PC-9 (cell line): ENCODE measurements around the gene ADIPOR2. TPM values are rescaled to one million over a fixed set of nuclear protein-coding genes. Genes with fewer than 3 reads are reported as not detected.

Experiments
- BruUV-seq: library from RNA; stranded (reverse); fragments of 400-500 nt; replicated peaks from 2 replicates; lab custom pipeline; 2021; lab: Mats Ljungman, UMichigan
- CTCF ChIA-PET: fragments of 300-600 bp; sonication (Branson Sonifier 250); formaldehyde crosslinking; loops from one replicate; lab custom pipeline; 2022; ENCODE audit warnings: antibody characterized with exemption; lab: Charles Lee
- POLR2A ChIA-PET: fragments of 300-600 bp; sonication (Branson Sonifier 250); formaldehyde crosslinking; loops from one replicate; lab custom pipeline; 2022; ENCODE audit warnings: antibody characterized with exemption; ENCODE audit not compliant: unreplicated experiment; lab: Charles Lee
- DNase-seq, 2 experiments: peaks; one replicate each; pipeline versions ENCODE4 v3.0.0 to v3.0.0-alpha.2; 2015 to 2022; ENCODE audit warnings: mixed read lengths in 1 of 2
- H2AFZ ChIP-seq: fragments of 200-600 bp; sonication (generic); 2 replicates; pipeline ENCODE4 v1.8.1; 2017; ENCODE audit warnings: antibody characterized with exemption
- H3F3A ChIP-seq: fragments of 200-600 bp; sonication (generic); 2 replicates; pipeline ENCODE4 v1.8.1; 2017; ENCODE audit warnings: antibody characterized with exemption, mild to moderate bottlenecking, low read depth; ENCODE audit not compliant: insufficient read depth
- H3K27ac ChIP-seq: fragments of 200-600 bp; sonication (generic); 2 replicates; pipeline ENCODE4 v1.6.1; 2016; ENCODE audit warnings: mixed run types
- H3K27me3 ChIP-seq: fragments of 200-600 bp; sonication (generic); 2 replicates; pipeline ENCODE4 v1.6.1; 2016; ENCODE audit warnings: low read depth, mixed run types; ENCODE audit not compliant: insufficient read depth
- H3K36me3 ChIP-seq: fragments of 200-600 bp; sonication (generic); 2 replicates; pipeline ENCODE4 v1.6.1; 2016; ENCODE audit warnings: low read depth, mixed run types
- H3K4me1 ChIP-seq: fragments of 200-600 bp; sonication (generic); replicated peaks from 2 replicates; pipeline ENCODE4 v1.6.1; 2016; ENCODE audit warnings: mixed run types; ENCODE audit not compliant: insufficient read depth
- H3K4me2 ChIP-seq: fragments of 200-600 bp; sonication (generic); 2 replicates; pipeline ENCODE4 v1.6.1; 2017; ENCODE audit warnings: mixed run types
- H3K4me3 ChIP-seq: fragments of 200-600 bp; sonication (generic); 2 replicates; pipeline ENCODE4 v1.6.1; 2016; ENCODE audit warnings: mixed run types
- H3K79me2 ChIP-seq: fragments of 200-600 bp; sonication (generic); 2 replicates; pipeline ENCODE4 v1.6.1; 2017; ENCODE audit warnings: low read depth, mixed run types
- H3K9me2 ChIP-seq: fragments of 200-600 bp; sonication (generic); 2 replicates; pipeline ENCODE4 v1.8.1; 2017; ENCODE audit warnings: mild to moderate bottlenecking; ENCODE audit not compliant: insufficient read depth
- H3K9me3 ChIP-seq: fragments of 200-600 bp; sonication (generic); 2 replicates; pipeline ENCODE4 v1.8.1; 2016; ENCODE audit warnings: low read depth; ENCODE audit not compliant: insufficient read depth
- H4K20me1 ChIP-seq: fragments of 200-600 bp; sonication (generic); 2 replicates; pipeline ENCODE4 v1.8.1; 2017; ENCODE audit not compliant: insufficient read depth
- CTCF ChIP-seq: fragments of 200-600 bp; sonication (generic); conservative IDR thresholded peaks from 2 replicates; pipeline ENCODE4 v1.6.1; 2017; ENCODE audit warnings: mixed run types, antibody characterized with exemption, mild to moderate bottlenecking, moderate library complexity
- EZH2 ChIP-seq: fragments of 200-600 bp; sonication (generic); IDR thresholded peaks from 2 replicates; pipeline ENCODE4 v1.8.0; 2017; ENCODE audit warnings: antibody characterized with exemption, low read depth
- intact Hi-C: fragments of 100-400 bp; cut with micrococcal nuclease; formaldehyde crosslinking; loops from one replicate; pipeline ENCODE4 v1.10.0; 2022; ENCODE audit not compliant: unreplicated experiment
- total RNA-seq: library from RNA; stranded (reverse); gene quantifications from 2 replicates; pipeline ENCODE4 v1.2.3, GENCODE V29; 2021

The ADIPOR2 gene
- total RNA-seq, 1 experiment from 2014 or later, result 107 TPM

DNA sequence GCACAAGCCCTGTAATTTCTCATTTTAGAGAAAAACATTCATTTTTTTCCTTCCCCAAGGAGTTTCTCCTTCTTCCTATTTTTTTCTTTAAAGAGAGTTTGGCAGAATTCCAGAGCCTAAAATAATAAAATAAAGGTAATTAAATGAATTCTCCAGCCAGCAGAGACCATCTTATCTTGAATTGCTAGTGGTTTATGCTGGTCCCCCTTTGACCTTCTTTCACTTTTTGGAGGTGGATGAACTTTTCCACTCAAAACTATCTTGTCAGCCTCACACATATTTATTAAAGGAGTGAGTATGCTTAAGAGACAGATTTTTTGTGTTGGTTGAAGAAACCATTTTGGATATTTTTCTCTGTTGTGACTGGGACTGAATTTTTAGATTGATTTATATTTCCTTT, 47.6 kb downstream of the ADIPOR2 start:
- Histone ChIP-seq H3K9me3 (no peaks in the 10 kb centered on the region), H3K79me2 (peaks cover 78% of the 10 kb centered on the region), H3K4me3 (no peak overlapping the region), H3K27ac (no peak overlapping the region), H3K27me3 (no peaks in the 10 kb centered on the region), H3K36me3 (0 out of 2 replicates have a peak, but pooled peaks cover 3% of the 10 kb centered on the region), H3K4me1 (peaks cover 14% of the 10 kb centered on the region; the same call in 1 of the 2 replicates), H3K4me2 (no peak overlapping the region), H2AFZ (no peak overlapping the region), H3F3A (peaks cover 13% of the 10 kb centered on the region), H3K9me2 (no peaks in the 10 kb centered on the region), H4K20me1 (peaks cover 29% of the 10 kb centered on the region)
- CTCF ChIA-PET, result no interaction called here
- BruUV-seq, result no TSS peak
- POLR2A ChIA-PET, result no interaction called here
- TF ChIP-seq CTCF, result no peak
- intact Hi-C loops, result no loop called here
- no peak for DNase-seq

DNA sequence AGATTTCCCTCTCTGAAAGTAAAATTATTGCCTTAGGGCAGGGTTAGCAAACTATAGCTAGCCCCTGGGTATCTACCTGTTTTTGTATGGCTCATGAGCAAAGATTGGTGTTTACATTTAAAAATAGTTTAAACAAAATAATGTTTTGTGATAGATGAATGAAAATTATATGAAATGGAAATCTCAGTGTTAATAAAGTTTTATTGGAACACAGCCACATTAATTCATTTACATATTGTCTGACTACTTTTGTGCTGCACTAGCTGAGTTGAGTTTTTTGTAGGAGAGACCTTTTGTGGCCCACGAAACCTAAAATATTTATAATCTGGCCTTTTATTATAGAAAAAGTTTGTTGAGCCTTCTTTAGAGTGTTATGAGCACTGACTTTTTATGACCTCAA, 48.5 kb downstream of the ADIPOR2 start:
- Histone ChIP-seq H4K20me1 (peaks cover 29% of the 10 kb centered on the region), H3F3A (peaks cover 13% of the 10 kb centered on the region), H2AFZ (no peak overlapping the region), H3K27ac (no peak overlapping the region), H3K9me3 (no peaks in the 10 kb centered on the region), H3K36me3 (0 out of 2 replicates have a peak, but pooled peaks cover 3% of the 10 kb centered on the region), H3K79me2 (peaks cover 77% of the 10 kb centered on the region), H3K4me2 (no peak overlapping the region), H3K4me3 (no peak overlapping the region), H3K27me3 (no peaks in the 10 kb centered on the region), H3K4me1 (peaks cover 14% of the 10 kb centered on the region; the same call in 1 of the 2 replicates), H3K9me2 (no peaks in the 10 kb centered on the region)
- no peak for TF ChIP-seq CTCF
- TF ChIP-seq EZH2, result no peak
- ChIA-PET POLR2A (no interaction called here), CTCF (no interaction called here)
- BruUV-seq, result no TSS peak
- no peak for DNase-seq
- intact Hi-C loops, result no loop called here

- Histone ChIP-seq H2AFZ (no peak overlapping the region), H3K27ac (0 out of 2 replicates have a peak overlapping the region, but pooled peaks have one; percentile 17), H3K36me3 (0 out of 2 replicates have a peak, but pooled peaks cover 10% of the 10 kb centered on the region), H3F3A (peaks cover 13% of the 10 kb centered on the region), H3K4me3 (no peak overlapping the region), H3K9me2 (no peaks in the 10 kb centered on the region), H3K79me2 (peaks cover 77% of the 10 kb centered on the region), H3K9me3 (no peaks in the 10 kb centered on the region), H3K27me3 (no peaks in the 10 kb centered on the region), H4K20me1 (peaks cover 29% of the 10 kb centered on the region), H3K4me1 (peaks cover 14% of the 10 kb centered on the region; the same call in 1 of the 2 replicates), H3K4me2 (no peak overlapping the region)
- intact Hi-C loops, result no loop called here
- DNase-seq, result peak in 1 of 2 experiments; percentile 39
- TF ChIP-seq CTCF (no peak), EZH2 (no peak)
- CTCF ChIA-PET, result no interaction called here
- POLR2A ChIA-PET, result no interaction called here
- BruUV-seq, result no TSS peak
Observed at GRCh38 chr12:1740161-1740948, 49.5 kb downstream of the ADIPOR2 start.
